Natural killer cell treated with Interleukin-12 subunit alpha and Interleukin-12 subunit beta and Interleukin-15 and Interleukin-18, amount 100 ng/mL, for 72 hours (primary cell): ENCODE measurements around the gene NDRG2. TPM values are rescaled to one million over a fixed set of nuclear protein-coding genes. Genes with fewer than 3 reads are reported as not detected.
"Not testable (repeated sequence)": the region's sequence is repeated elsewhere in the genome, so short reads cannot be mapped to it uniquely, and the experiment has no call there.

Experiments
- ATAC-seq, 2 donors: fragments of 150-1000 bp; cut with Tn5 transposase in 1 of 2; sonication (Bioruptor Pico), chemical (Tn5 transposase) in 1 of 2; 2 replicates each; pipeline ENCODE4 v1.10.0; 2021
- DNase-seq: peaks from one replicate; pipeline ENCODE4 v3.0.0; 2022; ENCODE audit warnings: low spot score
- H3K27ac Mint-ChIP-seq, 2 donors: 1 replicate in 1 of 2; 2 replicates in 1 of 2; pipeline ENCODE4 v1.8.0; 2022; ENCODE audit warnings: mixed read lengths in 2 of 2, mild to moderate bottlenecking in 1 of 2, moderate library complexity in 1 of 2
- H3K27me3 Mint-ChIP-seq, 2 donors: 1 replicate in 1 of 2; 2 replicates in 1 of 2; pipeline ENCODE4 v1.8.0; 2022; ENCODE audit warnings: mixed read lengths in 2 of 2
- H3K36me3 Mint-ChIP-seq: one replicate; pipeline ENCODE4 v1.8.0; 2022; ENCODE audit warnings: mixed read lengths
- H3K4me1 Mint-ChIP-seq, 2 donors: 1 replicate in 1 of 2; 2 replicates in 1 of 2; pipeline ENCODE4 v1.8.0; 2022; ENCODE audit warnings: low read depth in 2 of 2, mixed read lengths in 2 of 2, mild to moderate bottlenecking in 1 of 2
- H3K4me3 Mint-ChIP-seq: one replicate; pipeline ENCODE4 v1.8.0; 2022; ENCODE audit warnings: mixed read lengths
- H3K9me3 Mint-ChIP-seq: 2 replicates; pipeline ENCODE4 v1.8.0; 2022; ENCODE audit warnings: mixed read lengths
- total RNA-seq, 2 donors: library from RNA; stranded (reverse); gene quantifications; one replicate each; pipeline ENCODE4 v1.2.3, GENCODE V29; 2022

Gene NDRG2
- total RNA-seq, 2 donors from 2014 or later, result 1.9 to 3.1 TPM

- Mint-ChIP-seq H3K9me3 (no peaks in the 10 kb centered on the region), H3K4me1 (peaks cover 3 to 8% of the 10 kb centered on the region in 2 donors), H3K27ac (no peak overlapping the region), H3K27me3 (peaks cover 10 to 20% of the 10 kb centered on the region in 2 donors), H3K36me3 (no peaks in the 10 kb centered on the region), H3K4me3 (no peak overlapping the region)
- DNase-seq (no peak), ATAC-seq (no peak)
These were observed 5.5 kb downstream of the NDRG2 start for GRCh38 chr14:21019366-21019765.

DNA sequence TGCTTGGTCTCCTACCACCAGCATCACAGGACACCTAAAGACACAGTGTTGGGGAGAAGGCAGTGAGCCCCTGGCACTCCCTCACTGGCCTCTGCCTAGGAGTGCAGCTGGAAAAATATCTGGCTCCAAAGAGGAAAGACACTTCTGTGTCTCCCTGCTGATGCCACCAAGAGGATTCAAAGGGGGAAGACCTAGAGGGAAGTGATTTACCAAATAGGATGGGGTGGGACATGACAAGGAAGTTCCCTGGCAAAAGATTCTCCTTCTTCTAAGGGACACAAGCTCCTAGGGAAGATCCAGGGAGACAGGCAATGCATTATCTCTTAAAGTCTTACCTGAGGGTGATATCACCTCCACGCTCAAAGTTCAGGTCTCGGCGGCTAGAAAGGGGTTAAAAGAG, 6.1 kb downstream of the NDRG2 start:
- no peaks in the 10 kb centered on the region for H3K36me3 Mint-ChIP-seq
- no peak overlapping the region for H3K27ac Mint-ChIP-seq
- ATAC-seq (no peak), DNase-seq (no peak)
- H3K4me3 Mint-ChIP-seq, result no peak overlapping the region
- H3K4me1 Mint-ChIP-seq, result peaks cover 0 to 4% of the 10 kb centered on the region in 2 donors
- no peaks in the 10 kb centered on the region for H3K9me3 Mint-ChIP-seq
- peaks cover 13 to 26% of the 10 kb centered on the region in 2 donors for H3K27me3 Mint-ChIP-seq

DNA sequence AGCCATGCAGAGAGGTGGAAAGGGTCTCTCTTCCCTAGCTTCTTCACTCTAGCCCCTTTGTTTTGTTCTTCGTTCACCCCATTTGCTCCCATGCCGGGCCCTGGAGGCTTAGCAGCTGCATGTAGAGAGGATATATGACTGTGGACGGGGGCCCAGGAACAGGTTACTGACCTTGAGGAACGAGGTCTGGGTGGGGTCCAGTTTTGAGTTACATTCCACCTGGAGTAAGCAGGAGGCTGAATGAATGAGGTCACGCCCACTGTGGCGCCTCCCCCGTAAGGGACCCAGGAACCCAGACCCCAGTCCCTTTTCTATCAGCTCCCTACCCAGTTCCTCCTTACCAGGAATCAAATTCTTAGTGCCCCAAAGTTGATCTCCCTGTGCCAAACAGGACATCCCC, 6.6 kb downstream of the NDRG2 start:
- DNase-seq (no peak), ATAC-seq (no peak)
- Mint-ChIP-seq H3K27me3 (peaks cover 13 to 28% of the 10 kb centered on the region in 2 donors), H3K27ac (no peak overlapping the region), H3K9me3 (no peaks in the 10 kb centered on the region), H3K4me1 (peaks cover 0 to 4% of the 10 kb centered on the region in 2 donors), H3K36me3 (no peaks in the 10 kb centered on the region), H3K4me3 (no peak overlapping the region)

DNA sequence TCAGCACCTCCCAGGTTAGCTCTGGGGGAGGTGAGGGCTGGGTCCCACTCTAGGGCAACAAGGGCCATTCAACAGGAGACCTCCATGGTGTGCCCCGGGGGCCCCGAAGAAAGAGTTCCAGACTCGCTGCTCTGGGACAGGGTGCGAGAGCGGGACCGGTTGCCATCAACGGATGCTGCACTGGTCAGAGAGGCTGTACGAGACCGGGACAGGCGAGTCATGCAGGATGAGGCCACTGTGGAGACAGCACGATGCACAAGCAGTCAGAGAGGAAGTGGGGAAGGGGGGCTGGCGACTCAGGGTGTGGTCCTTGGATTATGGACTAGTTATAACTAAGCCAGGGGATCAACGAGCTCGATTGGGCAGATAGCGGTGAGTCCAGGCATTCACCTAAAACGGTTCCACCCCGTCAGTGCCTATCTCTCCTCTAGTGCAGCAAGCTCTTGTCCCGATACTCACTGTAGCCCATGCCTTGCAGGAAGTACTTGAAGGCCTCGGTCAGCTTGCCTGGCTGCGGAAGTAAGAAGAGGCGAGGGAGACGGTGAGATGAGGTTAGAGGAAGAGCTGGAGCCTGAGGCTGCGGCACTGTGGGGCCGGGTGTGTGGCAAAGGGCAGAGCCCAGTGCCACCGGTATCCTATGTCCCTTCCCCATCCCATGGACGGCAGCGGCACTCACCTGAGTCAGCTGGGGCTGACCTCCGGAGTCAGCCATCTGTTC, 7.2 kb downstream of the NDRG2 start:
- H3K27ac Mint-ChIP-seq, result no peak overlapping the region
- H3K36me3 Mint-ChIP-seq, result no peaks in the 10 kb centered on the region
- DNase-seq (no peak), ATAC-seq (no peak)
- peaks cover 14 to 26% of the 10 kb centered on the region in 2 donors for H3K27me3 Mint-ChIP-seq
- H3K4me1 Mint-ChIP-seq, result peaks cover 0 to under 1% of the 10 kb centered on the region in 2 donors
- H3K9me3 Mint-ChIP-seq, result no peaks in the 10 kb centered on the region
- H3K4me3 Mint-ChIP-seq, result no peak overlapping the region

DNA sequence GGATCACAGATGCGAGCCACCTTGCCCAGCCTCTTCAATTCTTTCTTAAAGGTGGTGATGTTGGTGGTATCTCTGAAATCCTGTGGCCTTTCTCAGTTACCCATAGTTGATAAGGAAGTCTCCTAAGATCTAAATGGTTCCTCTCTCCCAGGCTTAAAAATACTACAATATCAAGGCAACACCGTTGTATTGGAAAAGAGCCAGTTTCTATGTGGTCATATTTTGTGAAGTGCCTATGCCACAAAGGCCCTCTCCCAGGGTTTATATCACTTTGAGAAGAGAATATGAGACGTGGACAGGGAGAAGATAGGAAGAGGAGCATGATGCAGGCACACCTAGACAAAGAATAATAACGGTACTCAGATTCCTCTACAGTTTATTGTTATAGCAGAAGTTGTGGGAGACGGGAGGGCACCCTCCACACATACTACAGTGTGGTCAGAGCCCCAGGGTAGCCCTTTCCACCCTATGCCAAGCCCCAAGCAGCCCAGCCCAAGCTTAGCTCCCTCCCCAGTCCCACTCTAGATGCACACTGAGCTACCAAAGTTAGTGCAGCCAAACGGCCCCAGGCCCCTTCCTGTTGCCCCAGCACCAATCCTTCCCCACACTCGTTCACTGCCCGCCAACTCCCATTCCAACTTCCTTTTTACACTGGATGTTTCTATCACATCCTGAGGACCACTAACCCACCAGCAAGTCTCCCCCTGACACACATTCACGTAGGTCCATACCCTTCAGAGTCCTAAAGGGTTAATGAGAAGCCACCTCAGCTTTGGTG, 8.3 kb downstream of the NDRG2 start:
- Mint-ChIP-seq H3K27ac (no peak overlapping the region), H3K4me1 (no peaks in the 10 kb centered on the region), H3K27me3 (peaks cover 16 to 27% of the 10 kb centered on the region in 2 donors), H3K36me3 (no peaks in the 10 kb centered on the region), H3K4me3 (no peak overlapping the region), H3K9me3 (no peaks in the 10 kb centered on the region)
- no peak for DNase-seq
- no peak for ATAC-seq

DNA sequence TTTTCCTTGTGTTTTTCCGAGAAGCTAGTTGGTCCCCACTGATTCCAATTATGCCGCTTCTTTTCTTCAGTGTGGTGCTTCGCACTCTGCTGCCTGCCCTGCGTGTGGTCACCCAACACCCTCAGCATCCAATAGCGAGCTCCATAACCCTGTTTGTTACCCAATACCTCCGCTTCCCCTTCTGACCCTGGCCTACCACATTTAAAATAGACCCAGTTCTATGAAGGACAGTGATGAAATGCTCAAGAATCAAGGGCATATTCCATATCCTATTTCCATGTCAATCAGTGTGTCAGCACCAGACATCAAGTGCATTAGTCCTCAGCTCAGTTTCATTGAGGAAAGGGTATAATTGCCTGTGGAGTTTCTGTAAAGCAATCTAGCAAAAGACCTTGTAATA, 9.5 kb downstream of the NDRG2 start:
- Mint-ChIP-seq H3K27me3 (peaks cover 22 to 36% of the 10 kb centered on the region in 2 donors), H3K36me3 (no peaks in the 10 kb centered on the region), H3K9me3 (no peaks in the 10 kb centered on the region), H3K4me3 (no peak overlapping the region), H3K4me1 (no peaks in the 10 kb centered on the region), H3K27ac (no peak overlapping the region)
- ATAC-seq (no peak), DNase-seq (no peak)

DNA sequence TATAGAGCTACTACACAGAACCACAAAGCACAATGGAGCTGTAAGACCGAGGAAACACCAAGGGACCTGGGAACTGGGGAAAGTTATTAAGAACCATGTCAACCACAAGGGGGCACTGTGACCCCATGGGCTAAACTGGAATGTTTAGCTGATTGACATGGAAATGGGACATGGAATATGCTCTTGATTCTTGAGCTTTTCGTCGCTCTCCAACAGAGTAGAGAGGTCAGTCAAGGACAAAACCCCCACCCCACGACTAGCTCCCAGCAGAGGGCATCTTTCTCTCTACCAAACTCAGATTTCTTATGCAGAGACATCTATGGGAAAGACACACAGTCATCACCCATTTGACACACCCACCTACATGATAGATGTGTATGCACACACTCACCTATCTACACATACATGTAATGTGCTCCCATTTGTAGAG, 10.1 kb downstream of the NDRG2 start:
- ATAC-seq (peak; percentile 63 to 79), DNase-seq (peak; percentile 79)
- Mint-ChIP-seq H3K36me3 (no peaks in the 10 kb centered on the region), H3K9me3 (no peaks in the 10 kb centered on the region), H3K27ac (no peak overlapping the region), H3K27me3 (peaks cover 22 to 36% of the 10 kb centered on the region in 2 donors), H3K4me1 (no peaks in the 10 kb centered on the region), H3K4me3 (no peak overlapping the region)

DNA sequence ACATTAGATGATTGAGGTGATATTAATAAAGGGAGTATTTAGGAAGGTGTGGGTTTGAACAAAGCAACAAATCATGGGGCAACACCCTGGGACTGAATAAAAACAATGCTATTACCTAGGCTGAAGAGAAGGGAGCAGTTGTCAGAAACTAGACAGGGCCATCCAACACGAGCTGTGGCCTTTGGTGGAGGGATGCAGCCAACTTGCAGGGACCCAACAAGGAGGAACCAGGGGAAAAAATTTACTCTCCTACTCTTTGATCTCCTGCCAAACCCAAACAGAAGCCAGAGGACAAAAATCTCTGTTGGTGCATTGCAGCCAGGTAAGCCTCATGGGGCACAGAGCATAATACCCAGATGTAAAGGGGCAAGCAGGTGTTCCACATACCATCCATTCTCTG, 13.7 kb downstream of the NDRG2 start:
- Mint-ChIP-seq H3K4me1 (no peaks in the 10 kb centered on the region), H3K4me3 (no peak overlapping the region), H3K27me3 (peaks cover 24 to 36% of the 10 kb centered on the region in 2 donors)

GRCh38 chr14:21009721-21010120, 15.1 kb downstream of the NDRG2 start:
- not testable (repeated sequence) for H3K9me3 Mint-ChIP-seq, DNase-seq, ATAC-seq, H3K27ac Mint-ChIP-seq, H3K36me3 Mint-ChIP-seq, H3K4me3 Mint-ChIP-seq, H3K4me1 Mint-ChIP-seq
- H3K27me3 Mint-ChIP-seq, result peaks cover 24 to 35% of the 10 kb centered on the region in 2 donors

More for the DNA sequence above, 13.7 kb downstream of the NDRG2 start:
- ATAC-seq (no peak), DNase-seq (no peak)
- H3K9me3 Mint-ChIP-seq, result no peaks in the 10 kb centered on the region
- H3K36me3 Mint-ChIP-seq, result no peaks in the 10 kb centered on the region
- no peak overlapping the region for H3K27ac Mint-ChIP-seq

GRCh38 chr14:21003788-21004346, 21.0 kb downstream of the NDRG2 start:
- Mint-ChIP-seq H3K36me3 (no peaks in the 10 kb centered on the region), H3K9me3 (no peaks in the 10 kb centered on the region), H3K4me3 (no peak overlapping the region), H3K27ac (no peak overlapping the region), H3K27me3 (no peaks in the 10 kb centered on the region), H3K4me1 (no peaks in the 10 kb centered on the region)
- ATAC-seq (no peak), DNase-seq (no peak)

- Mint-ChIP-seq H3K27me3 (no peaks in the 10 kb centered on the region), H3K36me3 (peaks cover 13% of the 10 kb centered on the region), H3K27ac (no peak overlapping the region), H3K9me3 (no peaks in the 10 kb centered on the region), H3K4me1 (no peaks in the 10 kb centered on the region), H3K4me3 (no peak overlapping the region)
- ATAC-seq, result peak in 1 of 2 donors; percentile 17
- DNase-seq, result no peak
These were observed 23.6 kb downstream of the NDRG2 start for GRCh38 chr14:21001218-21001617.

GRCh38 chr14:20999591-20999990, 25.3 kb downstream of the NDRG2 start:
- no peaks in the 10 kb centered on the region for H3K9me3 Mint-ChIP-seq
- no peaks in the 10 kb centered on the region for H3K27me3 Mint-ChIP-seq
- no peak overlapping the region for H3K4me3 Mint-ChIP-seq
- H3K27ac Mint-ChIP-seq, result no peak overlapping the region
- ATAC-seq (no peak), DNase-seq (no peak)
- H3K36me3 Mint-ChIP-seq, result peaks cover 29% of the 10 kb centered on the region
- H3K4me1 Mint-ChIP-seq, result peaks cover 5% of the 10 kb centered on the region in 2 donors

DNA sequence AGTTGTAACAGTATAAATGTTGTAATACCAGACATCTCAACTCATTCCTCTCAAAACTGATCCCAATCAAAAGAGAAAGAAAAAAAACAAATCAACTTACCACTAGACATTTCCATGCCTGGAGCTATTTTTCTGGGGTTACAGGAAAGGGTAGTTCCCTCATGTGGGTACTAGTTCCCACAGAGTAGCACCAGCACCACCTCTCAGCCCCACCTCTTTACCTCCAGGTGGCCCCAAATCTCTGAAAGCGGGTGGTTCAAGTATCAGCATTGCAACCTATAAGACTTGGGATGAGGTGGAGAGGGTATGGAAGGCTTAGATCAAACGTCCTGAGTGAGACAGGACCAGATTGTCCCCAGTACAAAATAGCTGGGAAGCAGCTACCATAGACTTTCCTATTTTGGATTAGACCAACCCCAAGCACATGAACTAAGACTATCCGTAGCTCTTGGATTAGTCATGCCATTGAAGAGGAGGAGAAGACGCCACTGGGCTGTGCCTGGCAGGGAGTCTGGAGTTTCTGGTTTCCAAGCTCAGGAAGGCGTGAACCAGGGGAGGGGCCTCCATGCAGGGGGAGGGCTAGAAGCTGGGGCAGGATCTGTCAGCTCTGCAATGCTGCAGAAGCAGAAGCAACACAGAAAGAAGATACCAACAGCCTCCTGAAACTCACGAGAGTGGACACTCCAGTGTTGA, 26.0 kb downstream of the NDRG2 start, which contains the start of gene SLC39A2:
Gene SLC39A2 (plus strand): TSS at position 620 of the 693 bp plus-strand sequence. CDS start 154 bp downstream, outside the sequence.
- no peak within 1 kb of the TSS for H3K4me3 Mint-ChIP-seq
- H3K36me3 Mint-ChIP-seq, result peaks cover 37% of the 10 kb centered on the region
- no peak for ATAC-seq
- no peaks in the 10 kb centered on the region for H3K27me3 Mint-ChIP-seq
- no peak for DNase-seq
- peaks cover 5 to 9% of the 10 kb centered on the region in 2 donors for H3K4me1 Mint-ChIP-seq
- no peaks in the 10 kb centered on the region for H3K9me3 Mint-ChIP-seq
- no peak within 1 kb of the TSS for H3K27ac Mint-ChIP-seq
